Karpas-422 (cell line): ENCODE data around the gene C19orf81. TPM values are rescaled to one million over a fixed set of nuclear protein-coding genes. Genes with fewer than 3 reads are reported as not detected.

Experiments
- DNase-seq: peaks from one replicate; pipeline ENCODE4 v3.0.0-alpha.2; 2015
- H2AFZ ChIP-seq: fragments of 200-600 bp; sonication (generic); 2 replicates; pipeline ENCODE4 v1.6.1; 2014; ENCODE audit warnings: antibody characterized with exemption, low read length, mixed read lengths
- H3K27ac ChIP-seq: fragments of 200-600 bp; sonication (generic); 2 replicates; pipeline ENCODE4 v1.5.1; 2014; ENCODE audit warnings: mild to moderate bottlenecking, low read length, moderate library complexity
- H3K27me3 ChIP-seq: fragments of 200-600 bp; sonication (generic); 2 replicates; pipeline ENCODE4 v1.6.1; 2014; ENCODE audit warnings: low read length, mixed read lengths
- H3K36me3 ChIP-seq: fragments of 200-600 bp; sonication (generic); 2 replicates; pipeline ENCODE4 v1.6.1; 2014; ENCODE audit warnings: low read length, mixed read lengths; ENCODE audit not compliant: insufficient read depth
- H3K4me1 ChIP-seq: fragments of 200-600 bp; sonication (generic); 2 replicates; pipeline ENCODE4 v1.6.1; 2014; ENCODE audit warnings: mild to moderate bottlenecking, low read length, mixed read lengths
- H3K4me2 ChIP-seq: fragments of 200-600 bp; sonication (generic); 2 replicates; pipeline ENCODE4 v1.6.1; 2014; ENCODE audit warnings: low read length, low read depth, mild to moderate bottlenecking; ENCODE audit not compliant: poor library complexity, severe bottlenecking
- H3K4me3 ChIP-seq: fragments of 200-600 bp; sonication (generic); 2 replicates; pipeline ENCODE4 v1.5.1; 2014; ENCODE audit warnings: mild to moderate bottlenecking, antibody characterized with exemption, low read length, mixed read lengths
- H3K79me2 ChIP-seq: fragments of 200-600 bp; sonication (generic); 2 replicates; pipeline ENCODE4 v1.6.1; 2014; ENCODE audit warnings: mild to moderate bottlenecking, low read length, mixed read lengths
- H3K9ac ChIP-seq: fragments of 200-600 bp; sonication (generic); 2 replicates; pipeline ENCODE4 v1.6.0; 2014; ENCODE audit warnings: low read length
- H3K9me2 ChIP-seq: fragments of 200-600 bp; sonication (generic), shearing (Covaris generic); replicated peaks from 2 replicates; pipeline ENCODE4 v1.6.0; 2014; ENCODE audit warnings: mild to moderate bottlenecking, low read length, moderate library complexity; ENCODE audit not compliant: insufficient read depth
- H3K9me3 ChIP-seq: fragments of 300-700, 200-600 bp; sonication (generic); 2 replicates; pipeline ENCODE4 v1.6.1; 2014; ENCODE audit warnings: low read length, mixed read lengths
- H4K20me1 ChIP-seq: fragments of 200-600 bp; sonication (generic); 2 replicates; pipeline ENCODE4 v1.6.1; 2014; ENCODE audit warnings: mild to moderate bottlenecking, antibody characterized with exemption, low read length, low read depth; ENCODE audit not compliant: insufficient read depth
- total RNA-seq: library from RNA; depleted of rRNA; stranded (reverse); fragments of >200 nt; shearing (Covaris generic); gene quantifications from 2 replicates; pipeline ENCODE4 v1.2.3, GENCODE V29; 2014; ENCODE audit warnings: low replicate concordance

The C19orf81 gene
- total RNA-seq, 1 experiment from 2014 or later = not detected

- Histone ChIP-seq H3K27ac (no peak overlapping the region), H3K79me2 (no peaks in the 10 kb centered on the region), H3K27me3 (no peaks in the 10 kb centered on the region), H3K9me3 (no peaks in the 10 kb centered on the region), H3K4me2 (no peak overlapping the region), H2AFZ (no peak overlapping the region), H3K4me1 (peaks cover 4% of the 10 kb centered on the region; the same call in 1 of the 2 replicates), H3K9me2 (no peaks in the 10 kb centered on the region), H3K36me3 (no peaks in the 10 kb centered on the region), H3K9ac (no peak overlapping the region), H4K20me1 (no peaks in the 10 kb centered on the region), H3K4me3 (no peak overlapping the region)
- no peak for DNase-seq
Observed at GRCh38 chr19:50693064-50693975, 44.1 kb downstream of the C19orf81 start.

- Histone ChIP-seq H3K36me3 (no peaks in the 10 kb centered on the region), H3K79me2 (no peaks in the 10 kb centered on the region), H3K9me2 (no peaks in the 10 kb centered on the region), H3K4me2 (no peak overlapping the region), H3K27me3 (no peaks in the 10 kb centered on the region), H3K9ac (no peak overlapping the region), H4K20me1 (no peaks in the 10 kb centered on the region), H3K4me1 (peaks cover 3% of the 10 kb centered on the region; the same call in 1 of the 2 replicates), H3K4me3 (no peak overlapping the region), H2AFZ (no peak overlapping the region), H3K27ac (no peak overlapping the region), H3K9me3 (no peaks in the 10 kb centered on the region)
- DNase-seq = no peak
Observed at GRCh38 chr19:50694815-50695145, 45.5 kb downstream of the C19orf81 start.

- Histone ChIP-seq H3K4me3 (no peak overlapping the region), H3K9me3 (no peaks in the 10 kb centered on the region), H4K20me1 (no peaks in the 10 kb centered on the region), H3K27ac (no peak overlapping the region), H3K79me2 (no peaks in the 10 kb centered on the region), H3K9ac (no peak overlapping the region), H2AFZ (no peak overlapping the region), H3K9me2 (no peaks in the 10 kb centered on the region), H3K4me1 (no peaks in the 10 kb centered on the region), H3K36me3 (no peaks in the 10 kb centered on the region), H3K27me3 (no peaks in the 10 kb centered on the region), H3K4me2 (no peak overlapping the region)
- DNase-seq = no peak
Observed at GRCh38 chr19:50695251-50696093, 46.2 kb downstream of the C19orf81 start.

- no peak overlapping the region for H3K4me3 ChIP-seq
- no peaks in the 10 kb centered on the region for H3K36me3 ChIP-seq
- H3K9me3 ChIP-seq = no peaks in the 10 kb centered on the region
- H3K79me2 ChIP-seq = no peaks in the 10 kb centered on the region
- no peak for DNase-seq
- H2AFZ ChIP-seq = no peak overlapping the region
- H3K27me3 ChIP-seq = no peaks in the 10 kb centered on the region
- no peaks in the 10 kb centered on the region for H3K9me2 ChIP-seq
- no peak overlapping the region for H3K27ac ChIP-seq
- no peak overlapping the region for H3K9ac ChIP-seq
- H4K20me1 ChIP-seq = no peaks in the 10 kb centered on the region
- H3K4me2 ChIP-seq = no peak overlapping the region
- no peaks in the 10 kb centered on the region for H3K4me1 ChIP-seq
Observed at GRCh38 chr19:50696094-50696483, 46.8 kb downstream of the C19orf81 start.

GRCh38 chr19:50697414-50698124 lies 48.3 kb downstream of the C19orf81 start:
- no peaks in the 10 kb centered on the region for H3K79me2 ChIP-seq
- no peaks in the 10 kb centered on the region for H4K20me1 ChIP-seq
- H3K36me3 ChIP-seq = no peaks in the 10 kb centered on the region
- no peak overlapping the region for H3K4me3 ChIP-seq
- H2AFZ ChIP-seq = no peak overlapping the region
- H3K4me1 ChIP-seq = no peaks in the 10 kb centered on the region
- no peaks in the 10 kb centered on the region for H3K9me2 ChIP-seq
- DNase-seq = no peak
- H3K27ac ChIP-seq = no peak overlapping the region
- no peaks in the 10 kb centered on the region for H3K9me3 ChIP-seq
- H3K9ac ChIP-seq = no peak overlapping the region
- H3K4me2 ChIP-seq = no peak overlapping the region
- no peaks in the 10 kb centered on the region for H3K27me3 ChIP-seq

GRCh38 chr19:50701367-50701985 lies 52.2 kb downstream of the C19orf81 start:
- Histone ChIP-seq H3K4me2 (no peak overlapping the region), H4K20me1 (peaks cover 4% of the 10 kb centered on the region; the same call in 1 of the 2 replicates), H3K27me3 (no peaks in the 10 kb centered on the region), H3K79me2 (no peaks in the 10 kb centered on the region), H3K9me3 (no peaks in the 10 kb centered on the region), H3K9ac (no peak overlapping the region), H3K9me2 (no peaks in the 10 kb centered on the region), H3K27ac (no peak overlapping the region), H3K36me3 (no peaks in the 10 kb centered on the region), H2AFZ (no peak overlapping the region), H3K4me3 (no peak overlapping the region), H3K4me1 (no peaks in the 10 kb centered on the region)
- DNase-seq = no peak

- Histone ChIP-seq H3K79me2 (no peaks in the 10 kb centered on the region), H3K9me3 (no peaks in the 10 kb centered on the region), H3K27me3 (no peaks in the 10 kb centered on the region), H3K36me3 (no peaks in the 10 kb centered on the region), H3K9ac (no peak overlapping the region), H3K4me3 (no peak overlapping the region), H3K4me2 (no peak overlapping the region), H3K9me2 (no peaks in the 10 kb centered on the region), H3K27ac (no peak overlapping the region), H2AFZ (no peak overlapping the region), H3K4me1 (no peaks in the 10 kb centered on the region), H4K20me1 (peaks cover 4% of the 10 kb centered on the region; the same call in 1 of the 2 replicates)
- DNase-seq = no peak
Observed at GRCh38 chr19:50702158-50702870, 53.1 kb downstream of the C19orf81 start.
